ENCODE measurements around the gene WDR33.

Gene WDR33

DNA sequence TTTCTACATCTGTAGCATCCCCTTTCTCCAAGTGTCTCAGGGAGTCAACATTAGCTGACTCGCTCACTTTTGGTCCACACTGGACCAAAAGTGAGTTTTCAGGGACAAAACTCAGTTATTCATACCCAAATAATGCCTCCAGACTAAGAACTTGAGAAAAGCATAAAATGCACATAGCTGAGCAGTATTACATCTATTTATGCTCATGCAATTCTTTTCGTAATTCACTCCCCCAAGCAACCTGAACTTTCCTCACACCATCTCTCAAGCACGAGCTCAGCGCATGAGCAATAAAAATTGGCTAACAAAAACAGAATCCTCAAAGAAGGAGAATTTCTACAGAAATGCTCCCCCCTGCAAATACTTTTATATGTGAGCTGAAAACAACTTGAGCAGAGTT, 92.7 kb downstream of the WDR33 start:
- DNase-seq (ENCODE audit: low read depth) = no peak

DNA sequence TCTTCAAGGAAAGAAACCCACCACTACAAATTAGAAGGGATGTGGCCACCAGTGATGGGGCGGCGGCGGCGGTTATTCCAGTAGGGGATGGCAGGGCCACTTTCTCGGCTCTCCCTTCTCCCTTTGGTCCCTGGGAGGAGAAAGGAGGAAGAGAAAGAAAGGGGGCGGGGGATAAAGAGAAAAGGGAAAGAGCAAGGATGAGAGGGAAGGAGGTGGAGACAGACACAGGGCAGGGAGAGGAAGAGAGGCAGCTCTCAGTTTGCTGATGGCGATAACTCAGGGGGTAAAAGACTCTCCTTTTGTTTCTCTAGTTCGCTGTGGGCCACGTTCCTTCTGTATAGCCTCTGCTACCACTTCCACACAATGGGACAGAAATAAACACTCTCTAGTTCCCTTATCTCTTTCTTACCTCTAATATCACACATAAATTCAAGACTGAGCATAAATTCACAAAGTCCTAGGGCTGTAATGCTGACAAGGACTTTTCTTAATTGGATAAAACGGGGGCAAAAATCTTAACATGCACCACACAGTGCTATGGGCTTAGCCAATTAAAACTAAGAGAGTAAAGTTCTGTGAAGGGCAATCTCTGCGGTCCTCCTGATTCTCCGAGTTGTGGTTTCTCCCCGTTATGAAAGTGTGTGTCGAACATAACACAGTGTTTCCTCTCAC, 95.1 kb downstream of the WDR33 start:
- no peak for DNase-seq (ENCODE audit: low read depth)

DNA sequence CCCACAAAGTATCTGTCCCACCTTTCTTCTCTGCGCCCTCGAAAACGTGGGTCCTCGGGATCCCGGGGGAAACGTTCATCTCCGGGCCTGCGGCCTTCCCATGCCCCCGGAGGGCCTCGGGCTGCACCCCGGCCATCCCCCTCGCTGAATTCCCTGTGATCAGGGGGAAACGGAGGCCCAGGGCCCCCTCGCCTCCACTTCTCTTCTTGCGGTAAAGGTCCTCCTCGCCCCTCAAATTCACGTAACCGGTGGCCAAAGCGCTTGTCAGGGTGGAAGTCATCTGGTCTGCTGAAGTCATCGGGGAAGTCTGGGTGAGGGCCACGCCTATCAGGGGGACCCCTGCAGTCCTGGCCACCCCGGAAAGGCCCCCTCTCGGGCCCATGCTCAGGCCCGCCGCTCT, 97.4 kb downstream of the WDR33 start:
- DNase-seq (ENCODE audit: low read depth) = no peak

- no peak for DNase-seq (ENCODE audit: low read depth)
Observed at GRCh38 chr2:127712999-127713398, 98.0 kb downstream of the WDR33 start.

- no peak for DNase-seq (ENCODE audit: low read depth)
Observed at GRCh38 chr2:127709336-127709735, 101.6 kb downstream of the WDR33 start.

DNA sequence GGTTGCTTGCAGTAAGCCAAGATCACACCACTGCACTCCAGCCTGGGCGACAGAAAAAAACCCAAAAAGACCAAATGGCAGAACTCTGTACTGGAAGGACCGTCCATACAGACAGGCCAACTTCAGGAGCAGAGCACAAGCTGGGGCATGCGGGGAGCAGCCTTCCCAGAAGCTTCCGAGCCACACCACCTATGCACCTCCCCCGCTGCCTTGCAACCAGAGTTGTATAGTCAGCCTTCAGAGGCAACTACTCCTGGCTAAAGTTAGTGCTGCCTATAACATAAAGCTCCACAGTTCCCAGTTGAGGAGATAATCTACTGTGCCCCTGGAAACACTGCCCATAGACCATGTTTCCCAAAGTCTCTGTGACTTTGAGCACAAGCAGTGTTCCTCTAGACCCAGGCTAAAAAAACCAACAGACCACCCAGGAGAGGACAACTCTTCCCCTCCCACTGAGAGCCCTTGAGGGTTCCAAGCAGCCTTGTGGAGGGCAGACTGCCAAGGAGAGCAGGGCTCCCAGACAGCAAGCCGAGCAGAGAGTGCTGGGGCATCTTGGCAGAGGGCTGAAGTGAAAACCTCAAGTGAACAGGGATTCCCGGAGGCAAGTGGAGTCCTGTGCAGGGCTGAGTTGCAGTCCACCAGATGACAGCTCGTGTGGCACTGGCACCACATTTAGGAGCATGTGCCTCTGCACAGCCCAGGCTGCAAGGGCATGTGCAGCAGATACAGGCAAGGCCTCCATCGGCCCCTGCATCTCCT, 102.9 kb downstream of the WDR33 start:
- no peak for DNase-seq (ENCODE audit: low read depth)

- DNase-seq (ENCODE audit: low read depth) = no peak
Observed at GRCh38 chr2:127706215-127706990, 104.6 kb downstream of the WDR33 start.

DNA sequence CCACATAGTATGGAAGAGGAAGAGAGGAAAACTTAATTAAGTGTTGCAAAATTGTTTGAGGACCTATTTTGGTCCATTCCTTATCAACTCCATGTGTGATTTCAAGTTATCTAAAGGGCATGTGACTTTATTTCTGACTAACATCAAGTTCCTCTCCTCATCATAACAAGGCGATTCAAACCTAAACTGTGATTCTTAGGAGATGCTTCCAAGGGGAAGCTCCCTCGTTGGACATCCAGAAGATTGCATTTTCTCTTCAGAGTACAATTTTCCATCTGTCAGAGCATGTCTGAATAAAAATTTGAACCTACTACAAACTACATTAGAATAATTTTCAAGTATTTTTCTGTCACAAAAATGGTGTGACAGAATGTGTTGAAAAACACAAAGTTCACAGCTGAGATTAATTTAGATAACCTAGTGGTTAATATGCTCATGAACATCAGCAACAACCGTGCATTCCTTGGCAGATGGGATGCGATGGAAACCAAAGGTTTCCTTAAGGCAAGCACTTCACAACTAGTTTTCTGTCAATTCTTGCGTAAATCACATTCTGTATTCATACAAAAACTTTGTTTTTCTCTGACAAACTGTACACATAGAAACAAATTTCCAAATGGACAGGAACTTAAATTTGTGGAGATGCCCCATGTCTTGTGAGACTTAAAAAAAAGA, 105.4 kb downstream of the WDR33 start:
- DNase-seq (ENCODE audit: low read depth) = no peak

DNA sequence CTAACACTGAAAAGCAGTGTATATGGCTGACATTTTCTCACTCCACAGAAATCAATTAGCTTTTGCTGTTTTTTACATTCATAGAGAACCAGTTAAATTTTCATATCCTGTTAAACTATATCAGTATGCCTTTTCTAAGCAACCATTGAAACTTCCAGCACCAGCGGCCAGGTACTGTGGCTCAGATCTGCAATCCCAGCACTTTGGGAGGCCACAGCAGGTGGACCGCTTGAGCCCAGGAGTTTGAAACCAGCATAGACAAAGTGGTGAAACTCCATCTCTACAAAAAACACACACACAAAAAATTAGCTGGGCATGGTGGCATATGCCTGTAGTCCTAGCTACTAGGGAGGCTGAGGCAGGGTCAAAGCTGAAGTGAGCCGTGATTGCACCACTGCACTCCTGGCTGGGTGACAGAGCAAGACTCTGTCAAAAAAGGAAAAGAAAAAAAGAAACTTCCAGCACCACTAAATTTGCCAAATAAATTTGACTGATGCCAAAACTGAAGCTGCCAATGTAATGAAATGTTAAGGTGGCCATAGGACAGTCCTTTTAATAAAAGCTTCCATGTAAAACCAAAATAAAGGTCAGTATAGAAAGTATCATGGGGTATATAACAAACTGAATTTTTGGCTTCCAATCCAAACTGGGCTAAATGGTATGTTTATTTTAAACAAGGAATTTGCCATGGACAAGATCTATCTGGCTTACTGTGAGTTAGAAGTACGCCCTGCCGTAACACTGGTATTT, 106.2 kb downstream of the WDR33 start:
- no peak for DNase-seq (ENCODE audit: low read depth)

DNA sequence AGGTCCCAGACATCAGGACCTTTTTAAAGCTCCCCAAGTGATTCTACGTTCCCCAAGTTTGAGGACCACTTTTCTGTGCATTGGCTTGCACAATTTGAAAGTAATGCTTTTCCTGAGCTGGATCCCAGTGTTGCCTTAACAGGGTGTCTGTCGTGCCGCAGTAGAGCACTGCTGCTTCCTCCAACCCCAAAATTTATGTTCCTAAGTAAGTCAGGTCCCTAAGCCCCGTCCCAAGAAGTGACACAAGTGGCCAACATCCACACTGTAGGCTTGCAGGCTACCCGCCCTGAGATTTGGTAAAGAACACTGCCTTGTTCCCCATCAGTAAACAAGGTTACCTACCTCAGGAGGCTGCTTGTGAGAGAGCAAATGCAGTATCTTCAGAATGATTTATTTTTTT, 107.7 kb downstream of the WDR33 start:
- DNase-seq (ENCODE audit: low read depth) = no peak

- no peak for DNase-seq (ENCODE audit: low read depth)
Observed at GRCh38 chr2:127702395-127703009, 108.5 kb downstream of the WDR33 start.

DNA sequence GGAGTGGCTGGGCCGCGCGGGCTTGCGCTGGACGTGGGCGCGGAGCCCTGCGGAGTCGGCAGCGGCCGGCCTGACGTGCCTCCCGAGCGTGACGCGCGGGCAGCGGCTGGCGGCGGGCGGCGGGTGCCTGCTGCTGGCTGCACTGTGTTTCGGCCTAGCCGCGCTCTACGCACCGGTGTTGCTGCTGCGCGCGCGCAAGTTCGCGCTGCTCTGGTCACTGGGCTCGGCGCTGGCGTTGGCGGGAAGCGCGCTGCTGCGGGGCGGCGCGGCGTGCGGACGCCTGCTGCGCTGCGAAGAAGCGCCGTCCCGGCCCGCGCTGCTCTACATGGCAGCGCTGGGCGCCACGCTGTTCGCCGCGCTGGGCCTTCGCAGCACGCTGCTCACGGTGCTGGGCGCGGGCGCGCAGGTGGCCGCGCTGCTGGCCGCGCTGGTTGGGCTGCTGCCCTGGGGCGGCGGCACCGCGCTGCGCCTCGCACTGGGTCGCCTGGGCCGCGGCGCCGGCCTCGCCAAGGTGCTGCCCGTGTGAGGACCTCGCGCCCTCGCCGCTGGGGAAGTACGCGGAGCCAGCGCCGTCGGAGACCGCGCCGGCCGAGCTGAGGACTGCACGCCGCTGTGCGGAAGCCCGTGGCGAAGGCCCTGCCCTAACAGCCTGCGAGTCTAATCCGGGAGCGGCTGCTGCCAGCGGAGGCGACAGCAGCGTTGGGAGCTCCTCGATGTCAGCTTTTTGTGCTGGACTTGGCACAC, 109.1 kb downstream of the WDR33 start:
- DNase-seq (ENCODE audit: low read depth) = peak; percentile 76

- DNase-seq (ENCODE audit: low read depth) = peak; percentile 90
Observed at GRCh38 chr2:127701193-127701650, 109.7 kb downstream of the WDR33 start, which contains the start of gene SFT2D3. Gene SFT2D3 (plus strand): TSS chr2:127701497. CDS start chr2:127701529, 32 bp downstream.

DNA sequence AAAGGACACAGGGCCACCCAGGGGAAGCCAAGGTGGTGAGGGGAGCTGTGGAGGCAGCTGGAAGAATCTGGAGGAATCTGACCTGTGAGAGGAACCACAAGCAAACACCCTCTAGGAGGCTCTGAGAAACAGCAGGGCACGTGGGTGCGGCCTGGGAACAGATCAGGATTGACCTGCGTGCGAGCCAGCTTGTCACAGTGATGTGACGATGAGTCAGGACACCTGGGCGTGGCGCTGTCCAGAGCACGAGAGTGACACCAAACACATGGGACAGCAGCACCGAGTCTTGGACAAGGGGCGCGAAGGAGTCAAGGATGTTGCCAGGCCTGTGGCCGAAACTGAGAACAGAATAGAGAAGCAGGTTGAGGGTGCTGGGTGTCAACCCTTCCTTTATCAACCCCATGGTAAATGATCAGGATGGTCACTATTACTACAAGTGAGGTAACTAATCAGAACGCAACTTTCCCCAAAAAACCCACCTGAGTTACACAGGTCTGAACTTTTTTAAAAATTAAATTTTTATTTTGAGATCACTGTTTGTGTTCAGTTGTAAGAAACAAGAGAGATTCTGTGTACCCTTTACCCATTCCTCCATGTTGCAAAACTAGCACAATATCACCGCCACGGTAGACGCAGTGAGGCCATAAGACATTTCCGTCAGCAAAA, 110.3 kb downstream of the WDR33 start:
- DNase-seq (ENCODE audit: low read depth) = peak; percentile 13

DNA sequence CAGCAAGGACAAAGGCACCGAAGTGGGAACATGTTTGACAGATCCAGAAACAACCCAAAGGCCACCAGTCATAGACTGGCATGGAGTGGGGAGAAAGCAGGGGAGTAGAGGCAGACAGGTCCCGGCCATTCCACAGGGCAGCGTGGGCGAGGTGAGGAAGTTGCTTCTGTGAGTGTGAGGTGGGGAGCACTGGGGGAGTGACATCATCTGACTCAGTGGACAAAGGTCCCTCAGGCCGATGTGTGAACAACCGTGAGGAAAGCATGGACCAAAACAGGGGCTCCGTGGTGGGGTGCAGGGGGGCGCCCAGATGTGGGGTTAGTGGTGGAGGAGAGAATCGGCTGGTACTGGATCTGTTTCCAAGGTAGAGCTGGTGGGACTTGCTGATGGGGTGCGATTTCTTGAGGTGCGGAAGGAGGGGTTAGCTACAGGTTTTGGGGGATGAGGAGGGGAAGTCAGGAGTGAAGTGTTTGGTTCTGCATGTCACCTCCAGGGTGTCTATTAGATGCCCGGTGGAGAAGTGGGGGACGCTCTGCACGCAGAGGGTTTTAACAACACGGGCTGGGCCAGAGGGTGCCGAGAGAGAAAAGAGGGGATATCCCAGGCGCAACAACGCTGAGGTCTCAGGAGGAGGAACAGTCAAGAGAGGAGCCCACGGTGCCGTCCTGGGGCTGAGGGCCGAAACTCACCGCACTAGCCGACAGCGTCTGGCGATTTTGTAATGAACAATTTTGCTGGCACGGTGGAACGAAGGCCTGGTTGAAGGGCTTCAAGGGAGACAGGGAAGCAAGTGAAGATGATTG, 112.2 kb downstream of the WDR33 start:
- DNase-seq (ENCODE audit: low read depth) = no peak

DNA sequence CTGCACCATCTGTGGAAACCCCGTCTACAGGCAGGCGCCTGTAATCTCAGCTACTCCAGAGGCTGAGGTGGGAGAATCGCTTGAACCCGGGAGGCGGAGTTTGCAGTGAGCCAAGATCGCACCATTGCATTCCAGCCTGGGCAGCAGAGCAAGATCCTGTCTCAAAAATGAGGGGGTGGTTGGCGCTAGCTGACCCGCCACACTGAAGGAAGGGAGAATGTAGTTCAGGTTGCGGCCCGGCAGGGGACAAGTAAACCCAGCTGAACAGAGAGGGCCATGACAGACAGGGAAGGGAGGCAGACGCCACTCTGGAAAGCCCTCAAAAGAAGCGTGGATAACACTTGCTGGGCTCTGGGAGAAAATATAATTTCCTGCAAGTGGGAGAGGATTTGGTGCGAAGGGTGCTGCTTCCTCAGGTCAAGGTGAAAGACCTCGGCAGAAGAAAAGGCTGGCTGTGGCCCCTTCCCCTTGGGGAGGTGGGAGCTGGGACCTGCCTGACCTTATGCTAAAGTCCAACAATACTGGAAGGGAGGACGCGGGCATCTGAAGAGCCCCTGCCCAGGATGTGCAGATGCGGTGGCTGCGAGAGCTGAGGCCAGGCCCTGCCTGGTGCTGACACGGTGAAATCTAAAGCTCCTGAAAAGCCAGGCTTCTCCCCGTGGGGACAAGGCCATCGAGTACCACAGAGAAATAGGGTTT, 113.3 kb downstream of the WDR33 start:
- DNase-seq (ENCODE audit: low read depth) = no peak

GRCh38 chr2:127695491-127696472, 115.2 kb downstream of the WDR33 start:
- peak; percentile 45 for DNase-seq (ENCODE audit: low read depth)
